Measurements from ENCODE around the gene ZNF346.

ZNF346 gene

GRCh38 chr5:177094224-177095087 is 72.0 kb downstream of the ZNF346 start:
- no peak for DNase-seq (ENCODE audit: low read depth in 2 of 2)

GRCh38 chr5:177095088-177095669 is 72.7 kb downstream of the ZNF346 start:
- no peak for DNase-seq (ENCODE audit: low read depth in 2 of 2)

- no peak for DNase-seq (ENCODE audit: low read depth in 2 of 2)
Observed at GRCh38 chr5:177096162-177097015, 73.9 kb downstream of the ZNF346 start.

- no peak for DNase-seq (ENCODE audit: low read depth in 2 of 2)
Observed at GRCh38 chr5:177097016-177097985, 74.8 kb downstream of the ZNF346 start.

- no peak for DNase-seq (ENCODE audit: low read depth in 2 of 2)
Observed at GRCh38 chr5:177098120-177098469, 75.6 kb downstream of the ZNF346 start.

GRCh38 chr5:177098470-177099141 is 76.1 kb downstream of the ZNF346 start:
- no peak for DNase-seq (ENCODE audit: low read depth in 2 of 2)

GRCh38 chr5:177099422-177100093 is 77.1 kb downstream of the ZNF346 start:
- no peak for DNase-seq (ENCODE audit: low read depth in 2 of 2)

- DNase-seq (ENCODE audit: low read depth in 2 of 2), result no peak
Observed at GRCh38 chr5:177100714-177101121, 78.2 kb downstream of the ZNF346 start.

- no peak for DNase-seq (ENCODE audit: low read depth in 2 of 2)
Observed at GRCh38 chr5:177103523-177104253, 81.2 kb downstream of the ZNF346 start.

- DNase-seq (ENCODE audit: low read depth in 2 of 2), result no peak
Observed at GRCh38 chr5:177105691-177106476, 83.4 kb downstream of the ZNF346 start.

- DNase-seq (ENCODE audit: low read depth in 2 of 2), result no peak
Observed at GRCh38 chr5:177107159-177107558, 84.7 kb downstream of the ZNF346 start.

GRCh38 chr5:177109810-177110209 is 87.3 kb downstream of the ZNF346 start:
- DNase-seq (ENCODE audit: low read depth in 2 of 2), result no peak

GRCh38 chr5:177111720-177112394 is 89.4 kb downstream of the ZNF346 start:
- DNase-seq (ENCODE audit: low read depth in 2 of 2), result peak; percentile 29 to 61

GRCh38 chr5:177112589-177113220 is 90.2 kb downstream of the ZNF346 start:
- no peak for DNase-seq (ENCODE audit: low read depth in 2 of 2)

GRCh38 chr5:177113566-177114424 is 91.3 kb downstream of the ZNF346 start:
- DNase-seq (ENCODE audit: low read depth in 2 of 2), result peak; percentile 59 to 76

- peak; percentile 77 to 79 for DNase-seq (ENCODE audit: low read depth in 2 of 2)
Observed at GRCh38 chr5:177116631-177117373, 94.3 kb downstream of the ZNF346 start.

Data from stimulated activated CD4-positive, alpha-beta T cell treated with anti-CD3 and anti-CD28 coated beads, Interleukin-4, amount 100 ng/mL, for 48 hours (primary cell).